ENCODE measurements around the gene PRMT1.

The PRMT1 gene

GRCh38 chr19:49640113-49640898, 36.8 kb upstream of the PRMT1 start, which contains the start of gene RRAS:
TSS of gene RRAS (minus strand) at chr19:49640143. CDS start at chr19:49640098, 45 bp downstream.
- Histone ChIP-seq H3K27me3 (ENCODE audit: insufficient read depth, low read length) (no peaks in the 10 kb centered on the region), H3K9me3 (ENCODE audit: low read length) (no peaks in the 10 kb centered on the region), H3K4me2 (ENCODE audit: low read length) (peak within 1 kb of the TSS; percentile 97), H2AFZ (ENCODE audit: low read length) (no peak within 1 kb of the TSS), H3K9ac (ENCODE audit: low read length) (peak within 1 kb of the TSS; percentile 96), H3K4me1 (ENCODE audit: insufficient read depth, low read length, severe bottlenecking) (peaks cover 23% of the 10 kb centered on the region), H4K20me1 (ENCODE audit: insufficient read depth, low read length) (no peaks in the 10 kb centered on the region), H3K36me3 (ENCODE audit: insufficient read depth, low read length) (peaks cover 8% of the 10 kb centered on the region; the same call in 1 of the 2 replicates), H3F3A (ENCODE audit: insufficient read depth, low read length) (no peaks in the 10 kb centered on the region), H3K27ac (ENCODE audit: low read depth, low read length, poor library complexity, severe bottlenecking) (peak within 1 kb of the TSS; percentile 92), H3K4me3 (ENCODE audit: low read depth, low read length, poor library complexity, severe bottlenecking) (peak within 1 kb of the TSS; percentile 87), H3K79me2 (ENCODE audit: insufficient read depth, low read length) (peaks cover 25% of the 10 kb centered on the region), H3K9me2 (ENCODE audit: low read depth, low read length) (no peaks in the 10 kb centered on the region)
- TF ChIP-seq EZH2 (IDR thresholded peaks at IDR 0.05; ENCODE audit: borderline replicate concordance, low read length) = no peak

GRCh38 chr19:49641688-49642491, 35.2 kb upstream of the PRMT1 start, which contains the start of gene SCAF1:
TSS of gene SCAF1 (plus strand) at chr19:49642209. CDS start at chr19:49645027, 2,818 bp downstream.
- Histone ChIP-seq H3K36me3 (ENCODE audit: insufficient read depth, low read length) (peaks cover 22% of the 10 kb centered on the region; the same call in 1 of the 2 replicates), H3K9me2 (ENCODE audit: low read depth, low read length) (no peaks in the 10 kb centered on the region), H4K20me1 (ENCODE audit: insufficient read depth, low read length) (no peaks in the 10 kb centered on the region), H3K4me1 (ENCODE audit: insufficient read depth, low read length, severe bottlenecking) (peaks cover 23% of the 10 kb centered on the region), H3K27ac (ENCODE audit: low read depth, low read length, poor library complexity, severe bottlenecking) (peak within 1 kb of the TSS; percentile 92), H3K9me3 (ENCODE audit: low read length) (no peaks in the 10 kb centered on the region), H3K4me2 (ENCODE audit: low read length) (peak within 1 kb of the TSS; percentile 97), H3K4me3 (ENCODE audit: low read depth, low read length, poor library complexity, severe bottlenecking) (peak within 1 kb of the TSS; percentile 95), H3F3A (ENCODE audit: insufficient read depth, low read length) (no peaks in the 10 kb centered on the region), H3K9ac (ENCODE audit: low read length) (peak within 1 kb of the TSS; percentile 96), H3K79me2 (ENCODE audit: insufficient read depth, low read length) (peaks cover 25% of the 10 kb centered on the region), H3K27me3 (ENCODE audit: insufficient read depth, low read length) (no peaks in the 10 kb centered on the region), H2AFZ (ENCODE audit: low read length) (no peak within 1 kb of the TSS)
- TF ChIP-seq CTCF (IDR thresholded peaks at IDR 0.05; ENCODE audit: low read length) (no peak), EZH2 (IDR thresholded peaks at IDR 0.05; ENCODE audit: borderline replicate concordance, low read length) (no peak)

- peak overlapping the region; percentile 95 for H3K4me3 ChIP-seq (ENCODE audit: low read depth, low read length, poor library complexity, severe bottlenecking)
- no peak overlapping the region for H2AFZ ChIP-seq (ENCODE audit: low read length)
- H3K4me2 ChIP-seq (ENCODE audit: low read length) = peak overlapping the region; percentile 94
- H3K4me1 ChIP-seq (ENCODE audit: insufficient read depth, low read length, severe bottlenecking) = peaks cover 23% of the 10 kb centered on the region
- no peaks in the 10 kb centered on the region for H3K9me3 ChIP-seq (ENCODE audit: low read length)
- peaks cover 25% of the 10 kb centered on the region for H3K79me2 ChIP-seq (ENCODE audit: insufficient read depth, low read length)
- no peaks in the 10 kb centered on the region for H3F3A ChIP-seq (ENCODE audit: insufficient read depth, low read length)
- H3K9me2 ChIP-seq (ENCODE audit: low read depth, low read length) = no peaks in the 10 kb centered on the region
- peak overlapping the region; percentile 95 for H3K9ac ChIP-seq (ENCODE audit: low read length)
- H3K27me3 ChIP-seq (ENCODE audit: insufficient read depth, low read length) = no peaks in the 10 kb centered on the region
- TF ChIP-seq EZH2 (IDR thresholded peaks at IDR 0.05; ENCODE audit: borderline replicate concordance, low read length) = no peak
- TF ChIP-seq CTCF (IDR thresholded peaks at IDR 0.05; ENCODE audit: low read length) = peak; percentile 6; the same call in 1 of the 2 replicates
- no peaks in the 10 kb centered on the region for H4K20me1 ChIP-seq (ENCODE audit: insufficient read depth, low read length)
- H3K36me3 ChIP-seq (ENCODE audit: insufficient read depth, low read length) = peaks cover 28% of the 10 kb centered on the region; the same call in 1 of the 2 replicates
- H3K27ac ChIP-seq (ENCODE audit: low read depth, low read length, poor library complexity, severe bottlenecking) = peak overlapping the region; percentile 68
Measured at GRCh38 chr19:49642492-49643035, 34.5 kb upstream of the PRMT1 start.

Data from OCI-LY1 (cell line).